SK-N-MC (cell line): Measurements from ENCODE around the gene SV2C.

ENCODE experiments used
- DNase-seq: peaks from one replicate; pipeline ENCODE4 v3.0.0-alpha.2; 2011; ENCODE audit warnings: low read depth, low spot score
- H3K27ac ChIP-seq: fragments of 200-600 bp; sonication (generic); 2 replicates; pipeline ENCODE4 v1.5.1; 2016; ENCODE audit warnings: mixed run types
- H3K36me3 ChIP-seq: fragments of 200-600 bp; sonication (generic); 2 replicates; pipeline ENCODE4 v1.6.1; 2017; ENCODE audit warnings: antibody characterized with exemption, low read length, mixed read lengths; ENCODE audit not compliant: insufficient read depth
- H3K4me3 ChIP-seq: fragments of 200-600 bp; sonication (generic); 2 replicates; pipeline ENCODE4 v1.5.1; 2016
- H3K9ac ChIP-seq: fragments of 200-600 bp; sonication (generic); 2 replicates; pipeline ENCODE4 v1.8.0; 2017; ENCODE audit warnings: mixed run types, mixed read lengths; ENCODE audit not compliant: insufficient read length
- H3K9me3 ChIP-seq: fragments of 200-600 bp; sonication (generic); 2 replicates; pipeline ENCODE4 v1.6.1; 2017; ENCODE audit warnings: low read depth, mild to moderate bottlenecking, antibody characterized with exemption, low read length, moderate library complexity, mixed read lengths
- EZH2 ChIP-seq: fragments of 200-600 bp; sonication (generic); IDR thresholded peaks from one replicate; pipeline ENCODE4 v1.6.1; 2017; ENCODE audit warnings: antibody characterized with exemption
- FOXP2 ChIP-seq: optimal IDR thresholded peaks from 2 replicates; pipeline ENCODE3; 2011; ENCODE audit warnings: mild to moderate bottlenecking, moderate library complexity; ENCODE audit not compliant: insufficient read depth; ENCODE audit errors: extremely low read length, control extremely low read depth
- POLR2AphosphoS5 ChIP-seq: IDR thresholded peaks from 2 replicates; pipeline ENCODE4 v1.6.1; 2012; ENCODE audit warnings: mild to moderate bottlenecking, low read depth, low read length, borderline replicate concordance

SV2C gene

GRCh38 chr5:76345582-76345981 lies 262.4 kb downstream of the SV2C start:
- Histone ChIP-seq H3K4me3 (no peak overlapping the region), H3K27ac (no peak overlapping the region), H3K36me3 (no peaks in the 10 kb centered on the region), H3K9ac (no peak overlapping the region), H3K9me3 (no peaks in the 10 kb centered on the region)
- no peak for TF ChIP-seq FOXP2
- no peak for TF ChIP-seq POLR2AphosphoS5
- TF ChIP-seq EZH2: no peak
- no peak for DNase-seq

DNA sequence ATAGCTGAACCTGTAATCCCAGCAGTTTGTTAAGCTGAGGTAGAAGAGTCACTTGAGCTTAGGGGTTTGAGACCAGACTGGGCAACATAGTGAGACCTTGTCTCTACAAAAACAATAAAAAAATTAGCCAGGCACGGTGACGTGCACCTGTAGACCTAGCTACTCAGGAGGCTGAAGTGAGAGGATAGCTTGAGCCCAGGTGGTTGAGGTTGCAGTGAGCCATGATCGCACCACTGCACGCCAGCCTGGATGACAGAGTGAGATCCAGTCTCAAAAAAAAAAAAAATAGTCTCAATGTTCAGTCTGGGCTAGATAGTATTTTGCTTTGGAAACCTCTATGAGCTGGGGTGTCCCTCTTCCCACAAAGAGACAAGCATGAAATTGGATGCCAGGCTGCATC lies 268.0 kb downstream of the SV2C start:
- Histone ChIP-seq H3K27ac (no peak overlapping the region), H3K9ac (no peak overlapping the region), H3K9me3 (no peaks in the 10 kb centered on the region), H3K4me3 (no peak overlapping the region), H3K36me3 (no peaks in the 10 kb centered on the region)
- DNase-seq: no peak
- TF ChIP-seq POLR2AphosphoS5 (no peak), FOXP2 (no peak), EZH2 (no peak)

DNA sequence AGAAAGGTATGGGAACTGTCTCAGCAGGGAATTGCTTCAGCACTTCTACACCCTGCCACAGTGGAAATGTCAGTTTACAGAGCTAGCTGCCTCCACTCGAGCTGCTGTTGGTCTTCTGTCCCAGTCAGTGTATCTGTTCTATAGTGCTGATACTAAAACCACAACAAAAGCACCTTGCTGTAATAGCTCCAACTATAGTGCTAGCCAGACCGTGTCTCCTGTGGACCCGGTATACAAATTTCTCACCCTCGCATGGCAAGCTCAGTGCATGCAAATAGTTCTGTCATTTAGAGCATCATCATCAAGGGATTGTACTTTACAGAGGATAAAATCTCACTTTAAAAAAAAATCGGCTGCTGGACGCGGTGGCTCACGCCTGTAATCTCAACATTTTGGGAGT lies 268.4 kb downstream of the SV2C start:
- Histone ChIP-seq H3K9me3 (no peaks in the 10 kb centered on the region), H3K36me3 (no peaks in the 10 kb centered on the region), H3K4me3 (no peak overlapping the region), H3K9ac (no peak overlapping the region), H3K27ac (no peak overlapping the region)
- TF ChIP-seq EZH2 (no peak), FOXP2 (no peak), POLR2AphosphoS5 (no peak)
- DNase-seq: no peak

DNA sequence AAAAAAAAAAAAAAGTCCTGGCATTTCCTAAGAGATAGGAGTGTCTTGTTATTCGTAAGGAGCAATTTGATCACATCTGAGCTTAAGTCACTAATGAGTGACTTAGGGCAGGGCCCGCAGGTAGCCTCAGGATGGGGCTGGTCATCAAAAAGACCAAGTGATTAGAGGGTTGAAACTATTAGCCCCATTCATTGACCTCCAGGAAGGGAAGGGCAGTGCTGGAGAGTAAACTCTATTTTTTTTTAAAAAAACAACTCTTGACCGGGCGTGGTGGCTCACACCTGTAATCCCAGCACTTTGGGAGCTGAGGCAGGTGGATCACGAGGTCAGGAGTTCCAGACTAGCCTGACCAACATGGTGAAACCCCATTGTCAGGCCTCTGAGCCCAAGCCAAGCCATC lies 273.7 kb downstream of the SV2C start:
- TF ChIP-seq EZH2 (no peak), POLR2AphosphoS5 (no peak), FOXP2 (no peak)
- DNase-seq: no peak
- H3K9ac ChIP-seq: no peak overlapping the region
- H3K27ac ChIP-seq: no peak overlapping the region
- no peaks in the 10 kb centered on the region for H3K9me3 ChIP-seq
- no peak overlapping the region for H3K4me3 ChIP-seq
- no peaks in the 10 kb centered on the region for H3K36me3 ChIP-seq

DNA sequence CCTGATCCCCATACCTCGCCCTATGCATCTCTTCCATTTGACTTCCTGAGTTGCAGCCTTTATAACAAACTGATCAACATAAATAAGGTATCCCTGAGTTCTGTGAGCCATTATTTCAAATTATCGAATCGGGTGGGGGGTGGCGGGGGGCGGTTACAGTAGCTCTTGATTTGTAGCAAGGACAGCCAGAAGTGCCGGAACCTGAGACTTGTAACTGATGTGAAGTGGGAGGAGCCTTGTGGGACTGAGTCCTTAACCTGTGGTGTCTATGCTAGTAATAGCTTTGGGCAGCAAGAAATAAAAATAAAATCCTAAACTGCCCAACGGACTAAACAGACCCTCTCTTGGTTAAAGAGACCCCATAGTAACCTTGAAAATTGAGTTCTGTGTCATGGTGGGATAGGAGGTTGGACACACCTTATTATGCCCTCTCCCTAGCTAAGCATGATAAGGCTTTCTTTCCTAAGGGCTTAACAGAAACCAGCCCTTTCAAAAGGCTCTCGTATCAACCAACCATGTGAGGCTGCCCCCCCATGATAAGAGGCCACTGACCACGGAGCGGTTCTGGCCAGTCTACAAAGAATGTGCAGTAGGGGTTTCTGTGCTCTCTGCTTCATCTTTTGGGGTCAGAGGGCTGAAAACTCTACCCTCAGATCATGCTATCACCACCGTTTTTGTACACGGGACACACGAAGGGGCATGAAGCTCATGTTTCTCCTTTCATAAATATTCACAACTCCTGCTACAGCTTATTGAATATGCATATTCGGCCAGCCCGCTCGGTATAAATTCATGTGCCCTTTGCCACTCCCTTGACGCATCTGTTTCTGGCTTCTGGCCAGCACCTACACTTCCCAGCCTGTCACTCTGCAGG lies 280.4 kb downstream of the SV2C start:
- H3K4me3 ChIP-seq: peak overlapping the region; percentile 39
- no peaks in the 10 kb centered on the region for H3K9me3 ChIP-seq
- H3K27ac ChIP-seq: no peak overlapping the region

GRCh38 chr5:76364226-76364589 lies 281.0 kb downstream of the SV2C start:
- H3K4me3 ChIP-seq: peak overlapping the region; percentile 39
- H3K36me3 ChIP-seq: no peaks in the 10 kb centered on the region
- no peak overlapping the region for H3K9ac ChIP-seq
- H3K9me3 ChIP-seq: no peaks in the 10 kb centered on the region
- no peak for DNase-seq
- no peak overlapping the region for H3K27ac ChIP-seq
- TF ChIP-seq POLR2AphosphoS5 (no peak), FOXP2 (no peak), EZH2 (no peak)

More for the DNA sequence above, 280.4 kb downstream of the SV2C start:
- no peak for TF ChIP-seq EZH2
- TF ChIP-seq FOXP2: no peak
- TF ChIP-seq POLR2AphosphoS5: no peak
- no peak for DNase-seq
- Histone ChIP-seq H3K9ac (no peak overlapping the region), H3K36me3 (no peaks in the 10 kb centered on the region)

GRCh38 chr5:76365561-76365960 lies 282.4 kb downstream of the SV2C start:
- TF ChIP-seq POLR2AphosphoS5: no peak
- TF ChIP-seq EZH2: no peak
- TF ChIP-seq FOXP2: no peak
- Histone ChIP-seq H3K9ac (no peak overlapping the region), H3K4me3 (no peak overlapping the region), H3K36me3 (no peaks in the 10 kb centered on the region), H3K27ac (no peak overlapping the region), H3K9me3 (no peaks in the 10 kb centered on the region)
- no peak for DNase-seq

DNA sequence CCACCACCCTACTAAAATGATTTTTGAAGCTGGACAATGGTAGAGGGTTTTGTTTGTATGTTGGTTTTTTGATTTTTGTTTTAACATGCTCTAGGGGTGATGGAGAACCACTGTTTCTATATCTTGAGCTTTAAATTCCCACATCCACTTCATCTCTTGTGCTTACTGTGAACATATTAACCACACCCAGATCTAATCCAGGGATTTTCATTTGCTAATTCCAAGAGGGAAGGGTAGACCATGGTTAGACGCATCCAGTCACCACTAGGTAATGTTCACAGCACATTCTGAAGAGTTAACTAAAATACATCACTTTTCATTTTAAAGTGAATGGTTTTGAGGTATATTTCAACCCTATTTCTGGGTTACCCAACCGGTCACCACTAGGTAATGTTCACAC lies 283.4 kb downstream of the SV2C start:
- H3K9ac ChIP-seq: no peak overlapping the region
- no peak for DNase-seq
- no peak overlapping the region for H3K27ac ChIP-seq
- H3K36me3 ChIP-seq: no peaks in the 10 kb centered on the region
- TF ChIP-seq POLR2AphosphoS5 (no peak), EZH2 (no peak), FOXP2 (no peak)
- no peaks in the 10 kb centered on the region for H3K9me3 ChIP-seq
- H3K4me3 ChIP-seq: no peak overlapping the region
